ENCODE data around the gene CNTN6. TPM values are rescaled to one million over a fixed set of nuclear protein-coding genes. Genes with fewer than 3 reads are reported as not detected.

The CNTN6 gene
- total RNA-seq, 1 experiment from 2014 or later = not detected

DNA sequence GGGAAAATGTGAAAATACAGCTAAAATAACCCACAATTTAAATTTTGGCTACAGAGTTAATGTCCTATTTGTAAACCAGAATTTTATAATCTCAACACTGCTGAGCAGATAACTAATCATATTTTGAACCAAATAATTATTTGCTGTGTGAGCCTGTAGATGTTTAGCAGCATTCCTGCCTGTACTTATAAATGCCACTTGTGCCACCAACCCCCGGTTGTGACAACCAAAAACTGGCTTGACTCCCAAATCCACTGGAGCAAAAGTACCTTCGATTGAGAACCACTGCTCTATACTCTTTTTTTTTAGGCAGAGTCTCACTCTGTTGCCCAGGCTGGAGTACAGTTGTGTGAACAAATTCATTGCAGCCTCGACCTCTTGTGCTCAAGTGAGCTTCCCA, 78.5 kb downstream of the CNTN6 start:
- Histone ChIP-seq H3K27ac (ENCODE audit: insufficient read length, low read depth, low read length) (no peak overlapping the region), H3K9me3 (ENCODE audit: control insufficient read depth, low read depth, low read length) (no peaks in the 10 kb centered on the region), H2BK20ac (ENCODE audit: low read depth, low read length, poor library complexity, severe bottlenecking) (no peak overlapping the region), H3K18ac (ENCODE audit: insufficient read length, low read depth, low read length) (no peak overlapping the region), H3K4ac (ENCODE audit: low read depth, low read length) (no peak overlapping the region), H3K23me2 (ENCODE audit: insufficient read length, low read depth, low read length, poor library complexity, severe bottlenecking) (no peaks in the 10 kb centered on the region), H3K14ac (ENCODE audit: insufficient read depth, low read length) (no peak overlapping the region), H2BK120ac (ENCODE audit: low read depth, low read length, poor library complexity, severe bottlenecking) (no peak overlapping the region), H2BK15ac (ENCODE audit: low read depth, low read length) (no peak overlapping the region), H3K4me2 (ENCODE audit: insufficient read depth, insufficient read length, low read length) (no peak overlapping the region), H4K91ac (ENCODE audit: insufficient read length, low read depth, low read length) (no peak overlapping the region), H3K79me1 (ENCODE audit: insufficient read depth, low read depth, low read length, poor library complexity, severe bottlenecking) (no peaks in the 10 kb centered on the region), H4K5ac (ENCODE audit: insufficient read length, low read depth, low read length) (no peak overlapping the region), H2AFZ (ENCODE audit: low read length) (no peak overlapping the region), H3K56ac (ENCODE audit: insufficient read length, low read depth, low read length) (no peak overlapping the region), H2AK5ac (ENCODE audit: insufficient read length, low read length) (no peak overlapping the region), H2BK5ac (ENCODE audit: insufficient read length, low read length) (no peak overlapping the region), H3K9ac (ENCODE audit: extremely low read depth, insufficient read length, low read length) (no peak overlapping the region), H4K8ac (replicated peaks; ENCODE audit: insufficient read length, low read depth, low read length) (no peak overlapping the region), H3K79me2 (ENCODE audit: insufficient read depth, low read length) (no peaks in the 10 kb centered on the region), H2BK12ac (ENCODE audit: insufficient read length, low read depth, low read length) (no peak overlapping the region), H3K23ac (ENCODE audit: insufficient read length, low read depth, low read length) (no peak overlapping the region), H3T11ph (ENCODE audit: low read length) (no peak overlapping the region), H4K20me1 (ENCODE audit: control insufficient read depth, insufficient read depth, insufficient read length) (no peaks in the 10 kb centered on the region), H3K27me3 (ENCODE audit: insufficient read depth, low read length) (no peaks in the 10 kb centered on the region), H3K4me1 (ENCODE audit: insufficient read depth, low read length) (no peaks in the 10 kb centered on the region)
- TF ChIP-seq, protein P1, sequence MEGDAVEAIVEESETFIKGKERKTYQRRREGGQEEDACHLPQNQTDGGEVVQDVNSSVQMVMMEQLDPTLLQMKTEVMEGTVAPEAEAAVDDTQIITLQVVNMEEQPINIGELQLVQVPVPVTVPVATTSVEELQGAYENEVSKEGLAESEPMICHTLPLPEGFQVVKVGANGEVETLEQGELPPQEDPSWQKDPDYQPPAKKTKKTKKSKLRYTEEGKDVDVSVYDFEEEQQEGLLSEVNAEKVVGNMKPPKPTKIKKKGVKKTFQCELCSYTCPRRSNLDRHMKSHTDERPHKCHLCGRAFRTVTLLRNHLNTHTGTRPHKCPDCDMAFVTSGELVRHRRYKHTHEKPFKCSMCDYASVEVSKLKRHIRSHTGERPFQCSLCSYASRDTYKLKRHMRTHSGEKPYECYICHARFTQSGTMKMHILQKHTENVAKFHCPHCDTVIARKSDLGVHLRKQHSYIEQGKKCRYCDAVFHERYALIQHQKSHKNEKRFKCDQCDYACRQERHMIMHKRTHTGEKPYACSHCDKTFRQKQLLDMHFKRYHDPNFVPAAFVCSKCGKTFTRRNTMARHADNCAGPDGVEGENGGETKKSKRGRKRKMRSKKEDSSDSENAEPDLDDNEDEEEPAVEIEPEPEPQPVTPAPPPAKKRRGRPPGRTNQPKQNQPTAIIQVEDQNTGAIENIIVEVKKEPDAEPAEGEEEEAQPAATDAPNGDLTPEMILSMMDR (conservative IDR thresholded peaks at IDR 0.05) = no peak
- DNase-seq = no peak
- no peaks in the 10 kb centered on the region for H3K27me3 Mint-ChIP-seq (ENCODE audit: low read depth)
- no peaks in the 10 kb centered on the region for H3K9me3 Mint-ChIP-seq
- no peak overlapping the region for H3K4me3 Mint-ChIP-seq
- no peaks in the 10 kb centered on the region for H3K4me1 Mint-ChIP-seq
- H3K27ac Mint-ChIP-seq = no peak overlapping the region
- H3K36me3 Mint-ChIP-seq (ENCODE audit: insufficient read depth in 1 of 3, low read depth in 3 of 3) = no peaks in the 10 kb centered on the region
- no CpG with 5 or more reads among the region's 3 CpGs for WGBS (ENCODE audit: extremely low coverage, insufficient read length, low lambda C conversion rate)
